IPS-18a (cell line): ENCODE data around the gene DIO2.

Experiments used
- H3K27ac ChIP-seq: one replicate; pipeline ENCODE4 v1.5.1; 2013; ENCODE audit warnings: low read length
- H3K27me3 ChIP-seq: one replicate; pipeline ENCODE4 v1.6.1; 2013; ENCODE audit warnings: mild to moderate bottlenecking, low read length; ENCODE audit not compliant: control insufficient read depth, insufficient read depth
- H3K36me3 ChIP-seq: one replicate; pipeline ENCODE4 v1.6.1; 2013; ENCODE audit warnings: low read depth, low read length; ENCODE audit not compliant: control insufficient read depth
- H3K4me1 ChIP-seq: one replicate; pipeline ENCODE4 v1.6.1; 2013; ENCODE audit warnings: low read depth, low read length; ENCODE audit not compliant: control insufficient read depth
- H3K4me3 ChIP-seq: one replicate; pipeline ENCODE4 v1.5.1; 2013; ENCODE audit warnings: low read length
- H3K9ac ChIP-seq: one replicate; pipeline ENCODE4 v1.6.1; 2013; ENCODE audit warnings: mild to moderate bottlenecking, low read length, moderate library complexity
- H3K9me3 ChIP-seq: one replicate; pipeline ENCODE4 v1.6.1; 2013; ENCODE audit warnings: low read depth, low read length; ENCODE audit not compliant: control insufficient read depth

The DIO2 gene

GRCh38 chr14:80211153-80212022, at the start of gene DIO2:
Gene DIO2 (minus strand): TSS chr14:80211504. CDS start chr14:80211472, 32 bp downstream.
- H3K27ac ChIP-seq = no peak within 1 kb of the TSS
- no peaks in the 10 kb centered on the region for H3K4me1 ChIP-seq
- no peaks in the 10 kb centered on the region for H3K27me3 ChIP-seq
- H3K36me3 ChIP-seq = no peaks in the 10 kb centered on the region
- no peak within 1 kb of the TSS for H3K4me3 ChIP-seq
- H3K9me3 ChIP-seq = no peaks in the 10 kb centered on the region
- no peak within 1 kb of the TSS for H3K9ac ChIP-seq

- H3K36me3 ChIP-seq = no peaks in the 10 kb centered on the region
- H3K9me3 ChIP-seq = no peaks in the 10 kb centered on the region
- H3K27me3 ChIP-seq = no peaks in the 10 kb centered on the region
- H3K9ac ChIP-seq = no peak overlapping the region
- H3K4me3 ChIP-seq = no peak overlapping the region
- no peak overlapping the region for H3K27ac ChIP-seq
- no peaks in the 10 kb centered on the region for H3K4me1 ChIP-seq
These were observed 49.3 kb upstream of the DIO2 start for GRCh38 chr14:80260645-80261044.

GRCh38 chr14:80239631-80240030, 28.3 kb upstream of the DIO2 start:
- no peaks in the 10 kb centered on the region for H3K27me3 ChIP-seq
- no peak overlapping the region for H3K9ac ChIP-seq
- H3K36me3 ChIP-seq = no peaks in the 10 kb centered on the region
- no peak overlapping the region for H3K4me3 ChIP-seq
- H3K27ac ChIP-seq = no peak overlapping the region
- H3K4me1 ChIP-seq = no peaks in the 10 kb centered on the region
- peaks cover 27% of the 10 kb centered on the region for H3K9me3 ChIP-seq

GRCh38 chr14:80237143-80237542, 25.8 kb upstream of the DIO2 start:
- Histone ChIP-seq H3K9me3 (peaks cover 23% of the 10 kb centered on the region), H3K27me3 (no peaks in the 10 kb centered on the region), H3K4me3 (no peak overlapping the region), H3K27ac (no peak overlapping the region), H3K9ac (no peak overlapping the region), H3K36me3 (no peaks in the 10 kb centered on the region), H3K4me1 (no peaks in the 10 kb centered on the region)

- Histone ChIP-seq H3K4me1 (no peaks in the 10 kb centered on the region), H3K9ac (no peak overlapping the region), H3K9me3 (peaks cover 24% of the 10 kb centered on the region), H3K27me3 (no peaks in the 10 kb centered on the region), H3K36me3 (no peaks in the 10 kb centered on the region), H3K4me3 (no peak overlapping the region), H3K27ac (no peak overlapping the region)
These were observed 22.3 kb upstream of the DIO2 start for GRCh38 chr14:80233470-80234089.

- Histone ChIP-seq H3K4me3 (no peak overlapping the region), H3K36me3 (no peaks in the 10 kb centered on the region), H3K9ac (no peak overlapping the region), H3K27ac (no peak overlapping the region), H3K9me3 (peaks cover 13% of the 10 kb centered on the region), H3K27me3 (no peaks in the 10 kb centered on the region), H3K4me1 (no peaks in the 10 kb centered on the region)
These were observed 20.4 kb upstream of the DIO2 start for GRCh38 chr14:80231702-80232101.

GRCh38 chr14:80223696-80224465, 12.6 kb upstream of the DIO2 start:
- Histone ChIP-seq H3K9ac (no peak overlapping the region), H3K4me3 (no peak overlapping the region), H3K36me3 (no peaks in the 10 kb centered on the region), H3K27ac (no peak overlapping the region), H3K27me3 (no peaks in the 10 kb centered on the region), H3K9me3 (peaks cover 13% of the 10 kb centered on the region), H3K4me1 (no peaks in the 10 kb centered on the region)

GRCh38 chr14:80216818-80217217, 5.5 kb upstream of the DIO2 start:
- Histone ChIP-seq H3K9ac (no peak overlapping the region), H3K4me1 (no peaks in the 10 kb centered on the region), H3K27ac (no peak overlapping the region), H3K36me3 (no peaks in the 10 kb centered on the region), H3K9me3 (no peaks in the 10 kb centered on the region), H3K27me3 (no peaks in the 10 kb centered on the region), H3K4me3 (no peak overlapping the region)

GRCh38 chr14:80215756-80216581, 4.7 kb upstream of the DIO2 start:
- Histone ChIP-seq H3K36me3 (no peaks in the 10 kb centered on the region), H3K4me1 (no peaks in the 10 kb centered on the region), H3K27ac (no peak overlapping the region), H3K9me3 (no peaks in the 10 kb centered on the region), H3K4me3 (no peak overlapping the region), H3K9ac (no peak overlapping the region), H3K27me3 (no peaks in the 10 kb centered on the region)

GRCh38 chr14:80215081-80215480, 3.8 kb upstream of the DIO2 start:
- Histone ChIP-seq H3K36me3 (no peaks in the 10 kb centered on the region), H3K9me3 (no peaks in the 10 kb centered on the region), H3K27me3 (no peaks in the 10 kb centered on the region), H3K4me1 (no peaks in the 10 kb centered on the region), H3K27ac (no peak overlapping the region), H3K4me3 (no peak overlapping the region), H3K9ac (no peak overlapping the region)

- H3K9ac ChIP-seq = no peak overlapping the region
- H3K4me3 ChIP-seq = no peak overlapping the region
- H3K9me3 ChIP-seq = no peaks in the 10 kb centered on the region
- no peaks in the 10 kb centered on the region for H3K4me1 ChIP-seq
- H3K27ac ChIP-seq = no peak overlapping the region
- no peaks in the 10 kb centered on the region for H3K27me3 ChIP-seq
- H3K36me3 ChIP-seq = no peaks in the 10 kb centered on the region
These were observed 2.3 kb upstream of the DIO2 start for GRCh38 chr14:80213602-80214001.
